Tibial nerve (tissue), 4 donors: ENCODE measurements around the gene HSD17B1. TPM values are rescaled to one million over a fixed set of nuclear protein-coding genes. Genes with fewer than 3 reads are reported as not detected.
"Not testable (repeated sequence)": the region's sequence is repeated elsewhere in the genome, so short reads cannot be mapped to it uniquely, and the experiment has no call there.

Source experiments
- DNase-seq, 2 donors: peaks; one replicate each; pipeline ENCODE4 v3.0.0-alpha.2; 2019; ENCODE audit warnings: low spot score in 2 of 2
- H3K27ac ChIP-seq, 4 donors: fragments of 200-600 bp; sonication (generic) in 3 of 4; one replicate each; pipeline ENCODE4 v1.5.1; 2017 to 2019; ENCODE audit warnings: mild to moderate bottlenecking in 1 of 4
- H3K27me3 ChIP-seq, 2 donors: fragments of 200-600 bp; sonication (generic) in 1 of 2; one replicate each; pipeline versions ENCODE4 v1.5.1 to v1.6.0; 2017 to 2019
- H3K36me3 ChIP-seq, 3 donors: fragments of 200-600 bp; sonication (generic); one replicate each; pipeline ENCODE4 v1.5.1; 2018 to 2019
- H3K4me1 ChIP-seq, 4 donors: fragments of 200-600 bp; sonication (generic) in 3 of 4; one replicate each; pipeline ENCODE4 v1.5.1; 2017 to 2019
- H3K4me3 ChIP-seq, 4 donors: fragments of 200-600 bp; sonication (generic) in 3 of 4; one replicate each; pipeline ENCODE4 v1.5.1; 2017 to 2019; ENCODE audit warnings: mild to moderate bottlenecking in 1 of 4, moderate library complexity in 1 of 4
- H3K9me3 ChIP-seq, 4 donors: fragments of 200-600 bp; sonication (generic) in 3 of 4; one replicate each; pipeline ENCODE4 v1.5.1; 2017 to 2019
- CTCF ChIP-seq, 5 experiments: fragments of 200-600 bp in 3 of 5; fragments of 450-650 bp in 2 of 5; sonication (generic) in 3 of 5; IDR thresholded peaks; one replicate each; pipeline ENCODE4 v1.5.1; 2016 to 2019; ENCODE audit warnings: antibody characterized with exemption in 5 of 5, mild to moderate bottlenecking in 3 of 5, moderate library complexity in 2 of 5
- EP300 ChIP-seq, 2 donors: sonication (generic); formaldehyde crosslinking; IDR thresholded peaks; one replicate each; pipeline ENCODE4 v1.6.1; 2017; ENCODE audit warnings: antibody characterized with exemption in 2 of 2, mild to moderate bottlenecking in 1 of 2
- POLR2A ChIP-seq, 2 donors: fragments of 450-650 bp; IDR thresholded peaks; one replicate each; pipeline ENCODE4 v1.6.1; 2017; ENCODE audit warnings: antibody characterized with exemption in 2 of 2, mild to moderate bottlenecking in 2 of 2, moderate library complexity in 2 of 2
- WGBS, 2 donors: methylation state at CpG; one replicate each; pipeline ENCODE4 v1.1.5; 2018; 5-methylcytosine and 5-hydroxymethylcytosine counted together
- total RNA-seq, 4 donors: library from RNA; depleted of rRNA; stranded (reverse); fragments of >200 nt; gene quantifications; one replicate each; pipeline ENCODE4 v1.1.0, GENCODE V29; 2016

HSD17B1 gene
- total RNA-seq, 4 donors from 2014 or later: 0.78 to 4.4 (median 3.7) TPM

GRCh38 chr17:42536372-42537155, 16.2 kb upstream of the HSD17B1 start:
- Histone ChIP-seq H3K36me3 (peaks cover 0 to 38% (median 9%) of the 10 kb centered on the region in 3 donors), H3K27me3 (no peaks in the 10 kb centered on the region), H3K9me3 (no peaks in the 10 kb centered on the region), H3K27ac (peak overlapping the region; percentile 82 to 96 (median 94)), H3K4me3 (peak overlapping the region; percentile 43 to 82 (median 65)), H3K4me1 (peaks cover 3 to 31% (median 14%) of the 10 kb centered on the region in 4 donors)
- WGBS, 2 donors: 1% methylated on average over 26 to 29 of the region's 65 CpGs
- peak; percentile 66 to 76 for DNase-seq
- TF ChIP-seq CTCF (IDR thresholded peaks at IDR 0.05) (peak in 1 of 5 experiments; percentile 6), POLR2A (IDR thresholded peaks at IDR 0.05) (peak in 1 of 2 donors; percentile 33), EP300 (IDR thresholded peaks at IDR 0.05) (peak in 1 of 2 donors; percentile 26)

GRCh38 chr17:42537156-42537805, 15.4 kb upstream of the HSD17B1 start:
- DNase-seq: no peak
- Histone ChIP-seq H3K36me3 (peaks cover 0 to 45% (median 9%) of the 10 kb centered on the region in 3 donors), H3K27ac (peak overlapping the region; percentile 82 to 96 (median 94)), H3K27me3 (no peaks in the 10 kb centered on the region), H3K9me3 (no peaks in the 10 kb centered on the region), H3K4me3 (peak overlapping the region; percentile 43 to 82 (median 65)), H3K4me1 (peaks cover 3 to 28% (median 13%) of the 10 kb centered on the region in 4 donors)
- WGBS, 2 donors: 87 to 88% methylated on average over 14 to 29 of the region's 31 CpGs
- TF ChIP-seq CTCF (IDR thresholded peaks at IDR 0.05) (no peak), EP300 (IDR thresholded peaks at IDR 0.05) (no peak), POLR2A (IDR thresholded peaks at IDR 0.05) (no peak)

DNA sequence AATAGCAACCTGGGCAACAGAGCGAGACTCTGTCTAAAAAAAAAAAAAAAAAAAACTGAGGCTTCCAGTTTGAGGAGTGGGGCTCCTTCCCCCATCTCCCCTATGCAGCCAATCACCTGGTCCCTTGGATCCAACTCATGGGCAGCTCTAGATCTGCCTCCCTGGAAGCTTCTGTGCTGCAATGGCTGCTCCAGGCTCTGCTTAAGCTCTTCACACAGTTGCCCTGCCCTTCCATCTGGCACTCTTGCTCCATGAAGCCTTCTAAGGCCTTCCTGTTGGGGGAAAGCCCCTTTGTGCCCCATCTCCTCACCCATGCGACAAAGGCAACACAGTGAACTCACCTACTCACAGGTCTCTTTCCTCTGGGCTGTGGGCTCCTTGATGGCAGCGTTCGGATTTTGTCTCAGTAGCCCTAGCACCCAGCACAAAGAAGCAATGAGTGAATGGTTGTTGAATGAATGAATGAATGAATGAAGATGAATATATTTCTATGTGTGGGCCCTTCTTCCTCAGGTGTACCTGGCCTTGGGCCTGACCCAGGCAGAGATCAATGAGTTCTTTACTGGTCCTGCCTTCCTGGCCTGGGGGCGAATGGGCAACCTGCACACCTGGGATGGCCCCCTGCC, 14.8 kb upstream of the HSD17B1 start:
- 94 to 97% methylated on average over 5 of the region's 5 CpGs for WGBS, 2 donors
- DNase-seq: no peak
- no peak overlapping the region for H3K27ac ChIP-seq
- H3K9me3 ChIP-seq: no peaks in the 10 kb centered on the region
- H3K27me3 ChIP-seq: no peaks in the 10 kb centered on the region
- TF ChIP-seq CTCF (IDR thresholded peaks at IDR 0.05) (no peak), EP300 (IDR thresholded peaks at IDR 0.05) (no peak), POLR2A (IDR thresholded peaks at IDR 0.05) (no peak)
- no peak overlapping the region for H3K4me3 ChIP-seq
- peaks cover 2 to 52% (median 9%) of the 10 kb centered on the region in 3 donors for H3K36me3 ChIP-seq
- peaks cover 3 to 28% (median 13%) of the 10 kb centered on the region in 4 donors for H3K4me1 ChIP-seq

GRCh38 chr17:42538482-42538881, 14.2 kb upstream of the HSD17B1 start:
- no peak overlapping the region for H3K4me3 ChIP-seq

DNA sequence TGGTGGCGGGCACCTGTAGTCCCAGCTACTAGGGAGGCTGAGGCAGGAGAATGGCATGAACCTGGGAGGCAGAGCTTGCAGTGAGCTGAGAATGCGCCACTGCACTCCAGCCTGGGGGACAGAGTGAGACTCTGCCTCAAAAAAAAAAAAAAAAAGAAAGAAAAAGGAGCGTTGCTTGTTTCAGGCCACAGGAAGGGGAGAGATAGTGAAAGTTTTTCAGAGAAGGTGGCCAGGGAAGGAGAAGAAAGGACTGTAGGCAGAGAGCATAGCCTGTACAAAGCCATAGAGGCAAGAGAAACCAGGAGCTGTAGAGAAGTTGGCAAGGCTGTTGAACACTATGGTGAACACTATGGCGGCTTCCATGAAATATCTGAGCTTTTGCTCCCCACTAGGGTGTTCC, 12.2 kb upstream of the HSD17B1 start:
- peaks cover 3 to 20% (median 10%) of the 10 kb centered on the region in 4 donors for H3K4me1 ChIP-seq
- WGBS, 2 donors: 85 to 88% methylated on average over 4 of the region's 4 CpGs
- not testable (repeated sequence) for H3K9me3 ChIP-seq, H3K4me3 ChIP-seq, DNase-seq, H3K27me3 ChIP-seq, H3K27ac ChIP-seq
- peaks cover 2 to 75% (median 9%) of the 10 kb centered on the region in 3 donors for H3K36me3 ChIP-seq

More at GRCh38 chr17:42538482-42538881, 14.2 kb upstream of the HSD17B1 start:
- no peaks in the 10 kb centered on the region for H3K9me3 ChIP-seq
- TF ChIP-seq EP300 (IDR thresholded peaks at IDR 0.05): no peak
- TF ChIP-seq CTCF (IDR thresholded peaks at IDR 0.05): no peak
- TF ChIP-seq POLR2A (IDR thresholded peaks at IDR 0.05): no peak
- no peak overlapping the region for H3K27ac ChIP-seq
- H3K36me3 ChIP-seq: peaks cover 2 to 57% (median 9%) of the 10 kb centered on the region in 3 donors
- DNase-seq: no peak
- H3K4me1 ChIP-seq: peaks cover 3 to 28% (median 13%) of the 10 kb centered on the region in 4 donors
- no peaks in the 10 kb centered on the region for H3K27me3 ChIP-seq
- WGBS, 2 donors: 95% methylated on average over 14 of the region's 14 CpGs
